ENCODE data around the gene AAMP. TPM values are rescaled to one million over a fixed set of nuclear protein-coding genes. Genes with fewer than 3 reads are reported as not detected.

Gene AAMP
- polyA plus RNA-seq, 1 donor, result 105 TPM

Other genes with a start within 250 kb of the AAMP start
- gene RUFY4, start 200.9 kb downstream of the AAMP start, polyA plus RNA-seq, result 0.69 TPM
- 0.12 TPM for gene CXCR2, start 144.1 kb downstream of the AAMP start, polyA plus RNA-seq
- gene CXCR1, start 103.2 kb downstream of the AAMP start, polyA plus RNA-seq, result 0.01 TPM
- 269 TPM for gene ARPC2, start 52.9 kb downstream of the AAMP start, polyA plus RNA-seq
- 3.9 TPM for gene GPBAR1, start 9.1 kb downstream of the AAMP start, polyA plus RNA-seq
- gene PNKD, start 382 bp upstream of the AAMP start, polyA plus RNA-seq, result 103 TPM
- gene TMBIM1, start 22.4 kb upstream of the AAMP start, polyA plus RNA-seq, result 236 TPM
- 0.12 TPM for gene CATIP, start 86.7 kb upstream of the AAMP start, polyA plus RNA-seq
- 0.84 TPM for gene SLC11A1, start 112.1 kb upstream of the AAMP start, polyA plus RNA-seq
- gene CTDSP1, start 129.7 kb upstream of the AAMP start, polyA plus RNA-seq, result 177 TPM
- 498 TPM for gene VIL1, start 149.0 kb upstream of the AAMP start, polyA plus RNA-seq